Thyroid gland (tissue), 4 donors: ENCODE data around the gene THBD.

Experiments used
- POLR2A ChIP-seq, 2 donors: fragments of 450-650 bp; IDR thresholded peaks; one replicate each; pipeline ENCODE4 v1.6.1; 2017; ENCODE audit warnings: antibody characterized with exemption in 2 of 2, mild to moderate bottlenecking in 2 of 2, moderate library complexity in 1 of 2
- TF ChIP-seq, protein P1 (sequence below), 6 experiments: fragments of 200-600 bp in 3 of 6; fragments of 450-650 bp in 3 of 6; sonication (generic) in 3 of 6; IDR thresholded peaks; one replicate each; pipeline ENCODE4 v1.5.1; 2016 to 2019; ENCODE audit warnings: antibody characterized with exemption in 6 of 6, mild to moderate bottlenecking in 2 of 6, inconsistent platforms in 1 of 6, moderate library complexity in 1 of 6

DNA sequence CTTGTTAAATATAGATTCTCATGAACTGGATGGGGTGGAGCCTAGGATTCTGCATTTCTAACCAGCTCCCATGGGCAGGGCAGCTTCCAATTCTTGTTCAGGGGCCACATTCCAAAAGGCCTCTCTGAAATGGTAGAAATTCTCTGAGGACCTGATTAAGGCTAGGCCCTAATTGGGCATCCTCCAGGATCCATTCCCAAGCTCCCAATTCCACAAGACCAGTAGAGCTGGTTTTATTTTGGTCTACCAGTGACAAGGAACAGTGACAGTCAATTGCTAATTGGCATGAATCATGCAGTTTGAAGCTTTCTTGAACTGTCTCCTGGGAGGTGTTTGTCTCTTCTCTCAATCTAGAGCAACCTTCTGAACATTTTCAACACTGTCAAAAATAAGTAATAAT, 3.0 kb downstream of the THBD start:
- no peak for TF ChIP-seq POLR2A (IDR thresholded peaks at IDR 0.05)
- TF ChIP-seq, protein P1, sequence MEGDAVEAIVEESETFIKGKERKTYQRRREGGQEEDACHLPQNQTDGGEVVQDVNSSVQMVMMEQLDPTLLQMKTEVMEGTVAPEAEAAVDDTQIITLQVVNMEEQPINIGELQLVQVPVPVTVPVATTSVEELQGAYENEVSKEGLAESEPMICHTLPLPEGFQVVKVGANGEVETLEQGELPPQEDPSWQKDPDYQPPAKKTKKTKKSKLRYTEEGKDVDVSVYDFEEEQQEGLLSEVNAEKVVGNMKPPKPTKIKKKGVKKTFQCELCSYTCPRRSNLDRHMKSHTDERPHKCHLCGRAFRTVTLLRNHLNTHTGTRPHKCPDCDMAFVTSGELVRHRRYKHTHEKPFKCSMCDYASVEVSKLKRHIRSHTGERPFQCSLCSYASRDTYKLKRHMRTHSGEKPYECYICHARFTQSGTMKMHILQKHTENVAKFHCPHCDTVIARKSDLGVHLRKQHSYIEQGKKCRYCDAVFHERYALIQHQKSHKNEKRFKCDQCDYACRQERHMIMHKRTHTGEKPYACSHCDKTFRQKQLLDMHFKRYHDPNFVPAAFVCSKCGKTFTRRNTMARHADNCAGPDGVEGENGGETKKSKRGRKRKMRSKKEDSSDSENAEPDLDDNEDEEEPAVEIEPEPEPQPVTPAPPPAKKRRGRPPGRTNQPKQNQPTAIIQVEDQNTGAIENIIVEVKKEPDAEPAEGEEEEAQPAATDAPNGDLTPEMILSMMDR (IDR thresholded peaks at IDR 0.05): no peak
